GM23338 (cell line): ENCODE data around the gene ACP2. TPM values are rescaled to one million over a fixed set of nuclear protein-coding genes. Genes with fewer than 3 reads are reported as not detected.

Experiments used
- ATAC-seq: fragments of 200-7000 bp; cut with Tn5 transposase; 3 replicates; pipeline ENCODE4 v1.9.1; 2020
- DNase-seq: peaks from one replicate; pipeline ENCODE4 v3.0.0-alpha.2; 2015; ENCODE audit warnings: low spot score
- H2AFZ ChIP-seq: fragments of 200-600 bp; sonication (generic); 2 replicates; pipeline ENCODE4 v1.8.0; 2016; ENCODE audit warnings: antibody characterized with exemption, mild to moderate bottlenecking, moderate library complexity
- H3F3A ChIP-seq: fragments of 200-600 bp; sonication (generic); replicated peaks from 2 replicates; pipeline ENCODE4 v1.8.0; 2017; ENCODE audit warnings: antibody characterized with exemption, mixed run types, low read depth
- H3K27ac ChIP-seq: fragments of 200-600 bp; sonication (generic); 2 replicates; pipeline ENCODE4 v1.6.1; 2016; ENCODE audit warnings: low read depth
- H3K27me3 ChIP-seq: fragments of 200-600 bp; sonication (generic); 2 replicates; pipeline ENCODE4 v1.8.0; 2016; ENCODE audit warnings: mild to moderate bottlenecking, mixed run types, moderate library complexity; ENCODE audit not compliant: insufficient read depth
- H3K36me3 ChIP-seq: fragments of 200-600 bp; sonication (generic); 2 replicates; pipeline ENCODE4 v1.8.0; 2016; ENCODE audit warnings: mild to moderate bottlenecking; ENCODE audit not compliant: insufficient read depth
- H3K4me1 ChIP-seq: fragments of 200-600 bp; sonication (generic); 2 replicates; pipeline ENCODE4 v1.8.0; 2016; ENCODE audit warnings: mild to moderate bottlenecking, moderate library complexity; ENCODE audit not compliant: insufficient read depth
- H3K4me2 ChIP-seq: fragments of 200-600 bp; sonication (generic); 2 replicates; pipeline ENCODE4 v1.7.1; 2017; ENCODE audit warnings: mixed run types
- H3K4me3 ChIP-seq: fragments of 200-600 bp; sonication (generic); 2 replicates; pipeline ENCODE4 v1.6.1; 2016; ENCODE audit warnings: mixed run types
- H3K79me2 ChIP-seq: fragments of 200-600 bp; sonication (generic); replicated peaks from 2 replicates; pipeline ENCODE4 v1.8.0; 2017; ENCODE audit warnings: mild to moderate bottlenecking; ENCODE audit not compliant: insufficient read depth
- H3K9me2 ChIP-seq: fragments of 200-600 bp; sonication (generic); 2 replicates; pipeline ENCODE4 v1.8.0; 2017; ENCODE audit not compliant: insufficient read depth
- H4K20me1 ChIP-seq: fragments of 200-600 bp; sonication (generic); replicated peaks from 2 replicates; pipeline ENCODE4 v1.8.0; 2017; ENCODE audit warnings: mild to moderate bottlenecking; ENCODE audit not compliant: insufficient read depth
- H3K27ac Mint-ChIP-seq: 2 replicates; pipeline ENCODE4 v1.8.0; 2020; ENCODE audit warnings: inconsistent platforms, mild to moderate bottlenecking, moderate library complexity, mixed read lengths
- H3K27me3 Mint-ChIP-seq: 3 replicates; pipeline ENCODE4 v1.8.0; 2022; ENCODE audit warnings: low read depth, mild to moderate bottlenecking, moderate library complexity, mixed read lengths, inconsistent platforms; ENCODE audit not compliant: insufficient read depth, poor library complexity
- H3K36me3 Mint-ChIP-seq: 3 replicates; pipeline ENCODE4 v1.8.0; 2021; ENCODE audit warnings: low read depth, mild to moderate bottlenecking, inconsistent platforms, moderate library complexity, mixed read lengths
- H3K4me1 Mint-ChIP-seq: 3 replicates; pipeline ENCODE4 v1.8.0; 2020; ENCODE audit warnings: mild to moderate bottlenecking, inconsistent platforms, mixed read lengths
- H3K4me3 Mint-ChIP-seq: 3 replicates; pipeline ENCODE4 v1.8.0; 2021; ENCODE audit warnings: moderate library complexity, mild to moderate bottlenecking, inconsistent platforms, mixed read lengths
- H3K9me3 Mint-ChIP-seq: 3 replicates; pipeline ENCODE4 v1.8.0; 2020; ENCODE audit warnings: moderate library complexity, mild to moderate bottlenecking, inconsistent platforms, mixed read lengths
- CREB1 ChIP-seq: fragments of 250-450 bp; sonication (Bioruptor Pico); IDR thresholded peaks from 2 replicates; pipeline ENCODE4 v1.5.0; 2020; ENCODE audit warnings: low read depth, mild to moderate bottlenecking, moderate library complexity
- EZH2 ChIP-seq: fragments of 200-600 bp; sonication (generic); IDR thresholded peaks from one replicate; pipeline ENCODE4 v1.8.0; 2017; ENCODE audit warnings: antibody characterized with exemption, mild to moderate bottlenecking, low read depth; ENCODE audit not compliant: unreplicated experiment
- EZH2phosphoT487 ChIP-seq: fragments of 200-600 bp; sonication (generic); IDR thresholded peaks from one replicate; pipeline ENCODE4 v1.8.1; 2018; ENCODE audit warnings: antibody characterized with exemption; ENCODE audit not compliant: unreplicated experiment
- JUNB ChIP-seq: IDR thresholded peaks from one replicate; pipeline ENCODE4 v1.6.1; 2016; ENCODE audit warnings: antibody characterized with exemption; ENCODE audit not compliant: unreplicated experiment
- NANOG ChIP-seq: IDR thresholded peaks from 2 replicates; pipeline ENCODE4 v1.6.1; 2016; ENCODE audit warnings: antibody characterized with exemption, borderline replicate concordance
- POLR2AphosphoS5 ChIP-seq: IDR thresholded peaks from 2 replicates; pipeline ENCODE4 v1.6.1; 2016; ENCODE audit warnings: antibody characterized with exemption, low read depth
- STAT1 ChIP-seq: IDR thresholded peaks from one replicate; pipeline ENCODE4 v1.6.1; 2016; ENCODE audit warnings: antibody characterized with exemption; ENCODE audit not compliant: unreplicated experiment
- ZNF114 ChIP-seq: fragments of 250-450 bp; sonication (Bioruptor Pico); IDR thresholded peaks from 2 replicates; pipeline ENCODE4 v1.5.0; 2020; ENCODE audit warnings: mild to moderate bottlenecking, moderate library complexity
- ZNF331 ChIP-seq: fragments of 250-450 bp; sonication (Bioruptor Pico); IDR thresholded peaks from 2 replicates; pipeline ENCODE4 v1.5.0; 2020; ENCODE audit warnings: low read depth, mild to moderate bottlenecking, moderate library complexity
- polyA plus RNA-seq: library from polyadenylated mRNA; unstranded; fragments of >200 nt; fragmentation: Nextera tagmentation; extraction: Ambion mirVana; gene quantifications from 2 replicates; pipeline ENCODE4 v1.2.1, GENCODE V29; 2016
- total RNA-seq: library from RNA; depleted of rRNA; stranded (reverse); fragments of >200 nt; shearing (Covaris generic); gene quantifications from 2 replicates; pipeline ENCODE4 v1.2.3, GENCODE V29; 2014
- TF ChIP-seq, protein P1 (sequence below), 2 experiments: fragments of 200-600 bp in 1 of 2; sonication (generic) in 1 of 2; conservative IDR thresholded peaks; 2 replicates each; pipeline versions ENCODE4 v1.5.1 to v1.6.1; 2016 to 2017; ENCODE audit warnings: antibody characterized with exemption in 2 of 2, low read depth in 2 of 2, mild to moderate bottlenecking in 2 of 2, moderate library complexity in 1 of 2
- TF ChIP-seq, protein P2 (sequence below): IDR thresholded peaks from one replicate; pipeline ENCODE4 v1.6.1; 2018; ENCODE audit warnings: antibody characterized with exemption; ENCODE audit not compliant: unreplicated experiment
- TF ChIP-seq, protein P3 (sequence below): IDR thresholded peaks from 2 replicates; pipeline ENCODE4 v1.6.1; 2016; ENCODE audit warnings: antibody characterized with exemption
- TF ChIP-seq, protein P4 (sequence below): fragments of 250-450 bp; sonication (Bioruptor Pico); IDR thresholded peaks from 2 replicates; pipeline ENCODE4 v1.5.0; 2020; ENCODE audit warnings: mild to moderate bottlenecking, moderate library complexity

ACP2 gene
- total and polyA plus RNA-seq, 2 experiments from 2014 or later = 7.3 to 32.1 TPM

DNA sequence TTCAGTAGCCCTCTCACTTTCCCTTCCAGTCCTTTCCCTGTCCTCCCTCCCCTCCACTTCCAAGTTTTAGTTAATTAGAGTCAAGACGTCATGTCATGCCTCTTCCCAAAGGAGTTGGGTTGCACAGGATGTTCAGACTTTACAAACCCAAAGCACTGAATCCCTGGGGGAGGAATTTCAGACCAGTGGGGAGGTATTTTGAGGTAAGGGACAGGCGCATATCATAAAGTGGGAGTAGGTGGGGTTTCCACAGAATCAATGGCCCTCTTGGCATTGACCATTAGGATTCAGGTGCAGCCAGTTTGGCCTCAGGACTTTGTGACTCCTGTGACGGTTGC lies 733 bp upstream of the ACP2 start (continued):
- TF ChIP-seq, protein P1, sequence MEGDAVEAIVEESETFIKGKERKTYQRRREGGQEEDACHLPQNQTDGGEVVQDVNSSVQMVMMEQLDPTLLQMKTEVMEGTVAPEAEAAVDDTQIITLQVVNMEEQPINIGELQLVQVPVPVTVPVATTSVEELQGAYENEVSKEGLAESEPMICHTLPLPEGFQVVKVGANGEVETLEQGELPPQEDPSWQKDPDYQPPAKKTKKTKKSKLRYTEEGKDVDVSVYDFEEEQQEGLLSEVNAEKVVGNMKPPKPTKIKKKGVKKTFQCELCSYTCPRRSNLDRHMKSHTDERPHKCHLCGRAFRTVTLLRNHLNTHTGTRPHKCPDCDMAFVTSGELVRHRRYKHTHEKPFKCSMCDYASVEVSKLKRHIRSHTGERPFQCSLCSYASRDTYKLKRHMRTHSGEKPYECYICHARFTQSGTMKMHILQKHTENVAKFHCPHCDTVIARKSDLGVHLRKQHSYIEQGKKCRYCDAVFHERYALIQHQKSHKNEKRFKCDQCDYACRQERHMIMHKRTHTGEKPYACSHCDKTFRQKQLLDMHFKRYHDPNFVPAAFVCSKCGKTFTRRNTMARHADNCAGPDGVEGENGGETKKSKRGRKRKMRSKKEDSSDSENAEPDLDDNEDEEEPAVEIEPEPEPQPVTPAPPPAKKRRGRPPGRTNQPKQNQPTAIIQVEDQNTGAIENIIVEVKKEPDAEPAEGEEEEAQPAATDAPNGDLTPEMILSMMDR (conservative IDR thresholded peaks at IDR 0.05; ENCODE audit: low read depth in 2 of 2) = no peak
- TF ChIP-seq ZNF114 (CRISPR knock-in tag) (no peak), STAT1 (no peak), CREB1 (CRISPR knock-in tag) (no peak), ZNF331 (CRISPR knock-in tag) (no peak), EZH2phosphoT487 (no peak), NANOG (no peak), POLR2AphosphoS5 (no peak), EZH2 (no peak)
- TF ChIP-seq, protein P2, sequence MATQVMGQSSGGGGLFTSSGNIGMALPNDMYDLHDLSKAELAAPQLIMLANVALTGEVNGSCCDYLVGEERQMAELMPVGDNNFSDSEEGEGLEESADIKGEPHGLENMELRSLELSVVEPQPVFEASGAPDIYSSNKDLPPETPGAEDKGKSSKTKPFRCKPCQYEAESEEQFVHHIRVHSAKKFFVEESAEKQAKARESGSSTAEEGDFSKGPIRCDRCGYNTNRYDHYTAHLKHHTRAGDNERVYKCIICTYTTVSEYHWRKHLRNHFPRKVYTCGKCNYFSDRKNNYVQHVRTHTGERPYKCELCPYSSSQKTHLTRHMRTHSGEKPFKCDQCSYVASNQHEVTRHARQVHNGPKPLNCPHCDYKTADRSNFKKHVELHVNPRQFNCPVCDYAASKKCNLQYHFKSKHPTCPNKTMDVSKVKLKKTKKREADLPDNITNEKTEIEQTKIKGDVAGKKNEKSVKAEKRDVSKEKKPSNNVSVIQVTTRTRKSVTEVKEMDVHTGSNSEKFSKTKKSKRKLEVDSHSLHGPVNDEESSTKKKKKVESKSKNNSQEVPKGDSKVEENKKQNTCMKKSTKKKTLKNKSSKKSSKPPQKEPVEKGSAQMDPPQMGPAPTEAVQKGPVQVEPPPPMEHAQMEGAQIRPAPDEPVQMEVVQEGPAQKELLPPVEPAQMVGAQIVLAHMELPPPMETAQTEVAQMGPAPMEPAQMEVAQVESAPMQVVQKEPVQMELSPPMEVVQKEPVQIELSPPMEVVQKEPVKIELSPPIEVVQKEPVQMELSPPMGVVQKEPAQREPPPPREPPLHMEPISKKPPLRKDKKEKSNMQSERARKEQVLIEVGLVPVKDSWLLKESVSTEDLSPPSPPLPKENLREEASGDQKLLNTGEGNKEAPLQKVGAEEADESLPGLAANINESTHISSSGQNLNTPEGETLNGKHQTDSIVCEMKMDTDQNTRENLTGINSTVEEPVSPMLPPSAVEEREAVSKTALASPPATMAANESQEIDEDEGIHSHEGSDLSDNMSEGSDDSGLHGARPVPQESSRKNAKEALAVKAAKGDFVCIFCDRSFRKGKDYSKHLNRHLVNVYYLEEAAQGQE = no peak

DNA sequence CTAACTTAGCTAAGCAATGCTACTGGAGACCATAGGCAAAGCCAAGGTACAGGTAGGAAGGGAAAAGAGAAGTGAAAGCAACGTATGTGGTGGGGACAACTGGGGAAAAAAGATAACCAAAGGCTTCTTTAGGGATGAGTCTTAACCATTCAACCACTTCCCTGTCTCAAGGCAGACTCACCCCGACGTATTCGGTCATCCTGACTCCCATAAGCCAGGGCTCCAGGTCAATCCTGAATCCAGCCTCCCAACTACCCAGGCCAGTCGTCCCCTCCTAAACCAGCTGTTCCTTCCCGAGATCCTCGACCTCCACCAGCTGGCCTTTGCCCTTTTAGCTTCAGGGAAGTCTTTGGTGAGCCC lies 330 bp downstream of the ACP2 start:
- Mint-ChIP-seq H3K4me1 (peaks cover 10% of the 10 kb centered on the region), H3K4me3 (peak overlapping the region; percentile 99), H3K9me3 (no peaks in the 10 kb centered on the region), H3K36me3 (peaks cover 29% of the 10 kb centered on the region), H3K27me3 (peaks cover 15% of the 10 kb centered on the region), H3K27ac (peak overlapping the region; percentile 100)
- peaks cover 10% of the 10 kb centered on the region for H3K4me1 ChIP-seq
- peak overlapping the region; percentile 99 for H3K4me2 ChIP-seq
- peak overlapping the region; percentile 100 for H2AFZ ChIP-seq
- H3K79me2 ChIP-seq = peaks cover 19% of the 10 kb centered on the region
- peak; percentile 53 for ATAC-seq
- H3F3A ChIP-seq = no peaks in the 10 kb centered on the region
- peak overlapping the region; percentile 99 for H3K4me3 ChIP-seq
- no peak for DNase-seq
- H3K36me3 ChIP-seq = no peaks in the 10 kb centered on the region
- H3K27me3 ChIP-seq = no peaks in the 10 kb centered on the region
- 0 out of 2 replicates have a peak overlapping the region, but pooled peaks have one; percentile 95 for H3K27ac ChIP-seq
- no peaks in the 10 kb centered on the region for H4K20me1 ChIP-seq
- no peaks in the 10 kb centered on the region for H3K9me2 ChIP-seq
- TF ChIP-seq, protein P3, sequence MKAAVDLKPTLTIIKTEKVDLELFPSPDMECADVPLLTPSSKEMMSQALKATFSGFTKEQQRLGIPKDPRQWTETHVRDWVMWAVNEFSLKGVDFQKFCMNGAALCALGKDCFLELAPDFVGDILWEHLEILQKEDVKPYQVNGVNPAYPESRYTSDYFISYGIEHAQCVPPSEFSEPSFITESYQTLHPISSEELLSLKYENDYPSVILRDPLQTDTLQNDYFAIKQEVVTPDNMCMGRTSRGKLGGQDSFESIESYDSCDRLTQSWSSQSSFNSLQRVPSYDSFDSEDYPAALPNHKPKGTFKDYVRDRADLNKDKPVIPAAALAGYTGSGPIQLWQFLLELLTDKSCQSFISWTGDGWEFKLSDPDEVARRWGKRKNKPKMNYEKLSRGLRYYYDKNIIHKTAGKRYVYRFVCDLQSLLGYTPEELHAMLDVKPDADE = no peak
- TF ChIP-seq EZH2 (no peak), JUNB (no peak), POLR2AphosphoS5 (no peak), CREB1 (CRISPR knock-in tag) (no peak), STAT1 (no peak), ZNF331 (CRISPR knock-in tag) (no peak), NANOG (no peak), EZH2phosphoT487 (no peak)
- TF ChIP-seq, protein P4, sequence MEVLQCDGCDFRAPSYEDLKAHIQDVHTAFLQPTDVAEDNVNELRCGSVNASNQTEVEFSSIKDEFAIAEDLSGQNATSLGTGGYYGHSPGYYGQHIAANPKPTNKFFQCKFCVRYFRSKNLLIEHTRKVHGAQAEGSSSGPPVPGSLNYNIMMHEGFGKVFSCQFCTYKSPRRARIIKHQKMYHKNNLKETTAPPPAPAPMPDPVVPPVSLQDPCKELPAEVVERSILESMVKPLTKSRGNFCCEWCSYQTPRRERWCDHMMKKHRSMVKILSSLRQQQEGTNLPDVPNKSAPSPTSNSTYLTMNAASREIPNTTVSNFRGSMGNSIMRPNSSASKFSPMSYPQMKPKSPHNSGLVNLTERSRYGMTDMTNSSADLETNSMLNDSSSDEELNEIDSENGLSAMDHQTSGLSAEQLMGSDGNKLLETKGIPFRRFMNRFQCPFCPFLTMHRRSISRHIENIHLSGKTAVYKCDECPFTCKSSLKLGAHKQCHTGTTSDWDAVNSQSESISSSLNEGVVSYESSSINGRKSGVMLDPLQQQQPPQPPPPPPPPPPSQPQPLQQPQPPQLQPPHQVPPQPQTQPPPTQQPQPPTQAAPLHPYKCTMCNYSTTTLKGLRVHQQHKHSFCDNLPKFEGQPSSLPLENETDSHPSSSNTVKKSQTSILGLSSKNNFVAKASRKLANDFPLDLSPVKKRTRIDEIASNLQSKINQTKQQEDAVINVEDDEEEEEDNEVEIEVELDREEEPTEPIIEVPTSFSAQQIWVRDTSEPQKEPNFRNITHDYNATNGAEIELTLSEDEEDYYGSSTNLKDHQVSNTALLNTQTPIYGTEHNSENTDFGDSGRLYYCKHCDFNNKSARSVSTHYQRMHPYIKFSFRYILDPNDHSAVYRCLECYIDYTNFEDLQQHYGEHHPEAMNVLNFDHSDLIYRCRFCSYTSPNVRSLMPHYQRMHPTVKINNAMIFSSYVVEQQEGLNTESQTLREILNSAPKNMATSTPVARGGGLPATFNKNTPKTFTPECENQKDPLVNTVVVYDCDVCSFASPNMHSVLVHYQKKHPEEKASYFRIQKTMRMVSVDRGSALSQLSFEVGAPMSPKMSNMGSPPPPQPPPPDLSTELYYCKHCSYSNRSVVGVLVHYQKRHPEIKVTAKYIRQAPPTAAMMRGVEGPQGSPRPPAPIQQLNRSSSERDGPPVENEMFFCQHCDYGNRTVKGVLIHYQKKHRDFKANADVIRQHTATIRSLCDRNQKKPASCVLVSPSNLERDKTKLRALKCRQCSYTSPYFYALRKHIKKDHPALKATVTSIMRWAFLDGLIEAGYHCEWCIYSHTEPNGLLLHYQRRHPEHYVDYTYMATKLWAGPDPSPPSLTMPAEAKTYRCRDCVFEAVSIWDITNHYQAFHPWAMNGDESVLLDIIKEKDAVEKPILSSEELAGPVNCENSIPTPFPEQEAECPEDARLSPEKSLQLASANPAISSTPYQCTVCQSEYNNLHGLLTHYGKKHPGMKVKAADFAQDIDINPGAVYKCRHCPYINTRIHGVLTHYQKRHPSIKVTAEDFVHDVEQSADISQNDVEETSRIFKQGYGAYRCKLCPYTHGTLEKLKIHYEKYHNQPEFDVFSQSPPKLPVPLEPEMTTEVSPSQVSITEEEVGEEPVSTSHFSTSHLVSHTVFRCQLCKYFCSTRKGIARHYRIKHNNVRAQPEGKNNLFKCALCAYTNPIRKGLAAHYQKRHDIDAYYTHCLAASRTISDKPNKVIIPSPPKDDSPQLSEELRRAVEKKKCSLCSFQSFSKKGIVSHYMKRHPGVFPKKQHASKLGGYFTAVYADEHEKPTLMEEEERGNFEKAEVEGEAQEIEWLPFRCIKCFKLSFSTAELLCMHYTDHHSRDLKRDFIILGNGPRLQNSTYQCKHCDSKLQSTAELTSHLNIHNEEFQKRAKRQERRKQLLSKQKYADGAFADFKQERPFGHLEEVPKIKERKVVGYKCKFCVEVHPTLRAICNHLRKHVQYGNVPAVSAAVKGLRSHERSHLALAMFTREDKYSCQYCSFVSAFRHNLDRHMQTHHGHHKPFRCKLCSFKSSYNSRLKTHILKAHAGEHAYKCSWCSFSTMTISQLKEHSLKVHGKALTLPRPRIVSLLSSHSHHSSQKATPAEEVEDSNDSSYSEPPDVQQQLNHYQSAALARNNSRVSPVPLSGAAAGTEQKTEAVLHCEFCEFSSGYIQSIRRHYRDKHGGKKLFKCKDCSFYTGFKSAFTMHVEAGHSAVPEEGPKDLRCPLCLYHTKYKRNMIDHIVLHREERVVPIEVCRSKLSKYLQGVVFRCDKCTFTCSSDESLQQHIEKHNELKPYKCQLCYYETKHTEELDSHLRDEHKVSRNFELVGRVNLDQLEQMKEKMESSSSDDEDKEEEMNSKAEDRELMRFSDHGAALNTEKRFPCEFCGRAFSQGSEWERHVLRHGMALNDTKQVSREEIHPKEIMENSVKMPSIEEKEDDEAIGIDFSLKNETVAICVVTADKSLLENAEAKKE (CRISPR knock-in tag) = no peak
